Neural cell (in vitro differentiated cells): ENCODE measurements around the gene HFM1. TPM values are rescaled to one million over a fixed set of nuclear protein-coding genes. Genes with fewer than 3 reads are reported as not detected.
"Not testable (repeated sequence)": the region's sequence is repeated elsewhere in the genome, so short reads cannot be mapped to it uniquely, and the experiment has no call there.

Source experiments
- H2AFZ ChIP-seq: fragments of 200-600, 300-800 bp; sonication (generic), shearing (Covaris generic); 2 replicates; pipeline ENCODE4 v1.6.0; 2014; ENCODE audit warnings: low read depth, mild to moderate bottlenecking, antibody characterized with exemption, low read length, moderate library complexity
- H3F3A ChIP-seq: fragments of 200-600 bp; shearing (Covaris generic); 2 replicates; pipeline ENCODE4 v1.6.1; 2016; ENCODE audit warnings: mild to moderate bottlenecking, moderate library complexity, mixed read lengths, antibody characterized with exemption, low read length; ENCODE audit not compliant: insufficient read depth, poor library complexity, severe bottlenecking
- H3K27ac ChIP-seq: fragments of 200-600, 300-800 bp; sonication (generic), shearing (Covaris generic); 2 replicates; pipeline ENCODE4 v1.5.1; 2014; ENCODE audit warnings: mild to moderate bottlenecking, low read length, moderate library complexity
- H3K27me3 ChIP-seq: fragments of 300-800, 200-600 bp; sonication (generic), shearing (Covaris generic); 2 replicates; pipeline ENCODE4 v1.6.0; 2014; ENCODE audit warnings: mild to moderate bottlenecking, low read depth, low read length, moderate library complexity; ENCODE audit not compliant: insufficient read depth
- H3K36me3 ChIP-seq: fragments of 300-800, 200-600 bp; sonication (generic), shearing (Covaris generic); 2 replicates; pipeline ENCODE4 v1.5.1; 2014; ENCODE audit warnings: mild to moderate bottlenecking, antibody characterized with exemption, low read length, moderate library complexity; ENCODE audit not compliant: insufficient read depth
- H3K4me2 ChIP-seq: fragments of 300-800, 200-600 bp; sonication (generic), shearing (Covaris generic); 2 replicates; pipeline ENCODE4 v1.6.0; 2014; ENCODE audit warnings: mild to moderate bottlenecking, low read length
- H3K4me3 ChIP-seq: fragments of 300-800, 200-600 bp; sonication (generic), shearing (Covaris generic); 2 replicates; pipeline ENCODE4 v1.5.1; 2014; ENCODE audit warnings: mild to moderate bottlenecking, low read length, moderate library complexity
- H3K79me2 ChIP-seq: fragments of 200-600 bp; shearing (Covaris generic); replicated peaks from 2 replicates; pipeline ENCODE4 v1.6.0; 2014; ENCODE audit warnings: mild to moderate bottlenecking, low read length, moderate library complexity; ENCODE audit not compliant: insufficient read depth
- H3K9ac ChIP-seq: fragments of 300-800, 200-600 bp; sonication (generic), shearing (Covaris generic); 2 replicates; pipeline ENCODE4 v1.6.1; 2016; ENCODE audit warnings: mild to moderate bottlenecking, low read length, mixed read lengths
- H3K9me2 ChIP-seq: fragments of 200-600 bp; shearing (Covaris generic); 2 replicates; pipeline ENCODE4 v1.6.1; 2016; ENCODE audit warnings: mild to moderate bottlenecking, low read length, mixed read lengths; ENCODE audit not compliant: insufficient read depth
- H3K9me3 ChIP-seq: fragments of 200-600, 300-800 bp; sonication (generic), shearing (Covaris generic); 2 replicates; pipeline ENCODE4 v1.6.1; 2016; ENCODE audit warnings: mild to moderate bottlenecking, mixed run types, low read length, moderate library complexity, mixed read lengths
- H4K20me1 ChIP-seq: fragments of 200-600 bp; shearing (Covaris generic); 2 replicates; pipeline ENCODE4 v1.6.1; 2016; ENCODE audit warnings: mild to moderate bottlenecking, mixed run types; ENCODE audit not compliant: insufficient read depth
- EP300 ChIP-seq: fragments of 450-650 bp; conservative IDR thresholded peaks from 2 replicates; pipeline ENCODE4 v1.6.1; 2014; ENCODE audit warnings: antibody characterized with exemption, mild to moderate bottlenecking, moderate library complexity; ENCODE audit not compliant: poor library complexity, severe bottlenecking
- EZH2 ChIP-seq: fragments of 200-600, 300-800 bp; shearing (Covaris generic), sonication (generic); IDR thresholded peaks from 2 replicates; pipeline ENCODE4 v1.6.1; 2014; ENCODE audit warnings: antibody characterized with exemption, low read length, borderline replicate concordance, mild to moderate bottlenecking; ENCODE audit not compliant: insufficient read depth, poor library complexity, severe bottlenecking
- MXI1 ChIP-seq: fragments of 450-650 bp; conservative IDR thresholded peaks from 2 replicates; pipeline ENCODE4 v1.6.1; 2014; ENCODE audit warnings: antibody characterized with exemption, mild to moderate bottlenecking; ENCODE audit not compliant: poor library complexity, severe bottlenecking
- POLR2AphosphoS5 ChIP-seq: IDR thresholded peaks from 2 replicates; pipeline ENCODE4 v1.6.1; 2012
- RAD21 ChIP-seq: fragments of 450-650 bp; conservative IDR thresholded peaks from 2 replicates; pipeline ENCODE4 v1.6.1; 2014; ENCODE audit warnings: antibody characterized with exemption, mild to moderate bottlenecking, moderate library complexity
- REST ChIP-seq: IDR thresholded peaks from 2 replicates; pipeline ENCODE4 v1.6.1; 2012; ENCODE audit warnings: borderline replicate concordance
- SMC3 ChIP-seq: fragments of 450-650 bp; conservative IDR thresholded peaks from 2 replicates; pipeline ENCODE4 v1.6.1; 2014; ENCODE audit warnings: antibody characterized with exemption, mild to moderate bottlenecking, moderate library complexity; ENCODE audit not compliant: poor library complexity
- TAF1 ChIP-seq: IDR thresholded peaks from 2 replicates; pipeline ENCODE4 v1.6.1; 2012; ENCODE audit warnings: low read depth
- polyA plus RNA-seq: library from polyadenylated mRNA; depleted of rRNA; stranded (reverse); fragments of >200 nt; gene quantifications from 2 replicates; pipeline ENCODE4 v1.2.3, GENCODE V29; 2014
- TF ChIP-seq, protein P1 (sequence below): fragments of 450-650 bp; IDR thresholded peaks from 2 replicates; pipeline ENCODE4 v1.5.1; 2014; ENCODE audit warnings: antibody characterized with exemption, mild to moderate bottlenecking, moderate library complexity; ENCODE audit not compliant: poor library complexity, severe bottlenecking

Gene HFM1
- polyA plus RNA-seq, 1 donor from 2014 or later, result 30.5 TPM

GRCh38 chr1:91383456-91383855 is 21.2 kb downstream of the HFM1 start:
- Histone ChIP-seq H4K20me1 (no peaks in the 10 kb centered on the region), H3K9ac (no peak overlapping the region), H3K4me2 (no peak overlapping the region), H2AFZ (no peak overlapping the region), H3K9me2 (no peaks in the 10 kb centered on the region), H3K27ac (no peak overlapping the region), H3K36me3 (no peaks in the 10 kb centered on the region), H3K9me3 (no peaks in the 10 kb centered on the region), H3K27me3 (no peaks in the 10 kb centered on the region), H3K79me2 (no peaks in the 10 kb centered on the region), H3F3A (no peaks in the 10 kb centered on the region), H3K4me3 (no peak overlapping the region)
- TF ChIP-seq, protein P1, sequence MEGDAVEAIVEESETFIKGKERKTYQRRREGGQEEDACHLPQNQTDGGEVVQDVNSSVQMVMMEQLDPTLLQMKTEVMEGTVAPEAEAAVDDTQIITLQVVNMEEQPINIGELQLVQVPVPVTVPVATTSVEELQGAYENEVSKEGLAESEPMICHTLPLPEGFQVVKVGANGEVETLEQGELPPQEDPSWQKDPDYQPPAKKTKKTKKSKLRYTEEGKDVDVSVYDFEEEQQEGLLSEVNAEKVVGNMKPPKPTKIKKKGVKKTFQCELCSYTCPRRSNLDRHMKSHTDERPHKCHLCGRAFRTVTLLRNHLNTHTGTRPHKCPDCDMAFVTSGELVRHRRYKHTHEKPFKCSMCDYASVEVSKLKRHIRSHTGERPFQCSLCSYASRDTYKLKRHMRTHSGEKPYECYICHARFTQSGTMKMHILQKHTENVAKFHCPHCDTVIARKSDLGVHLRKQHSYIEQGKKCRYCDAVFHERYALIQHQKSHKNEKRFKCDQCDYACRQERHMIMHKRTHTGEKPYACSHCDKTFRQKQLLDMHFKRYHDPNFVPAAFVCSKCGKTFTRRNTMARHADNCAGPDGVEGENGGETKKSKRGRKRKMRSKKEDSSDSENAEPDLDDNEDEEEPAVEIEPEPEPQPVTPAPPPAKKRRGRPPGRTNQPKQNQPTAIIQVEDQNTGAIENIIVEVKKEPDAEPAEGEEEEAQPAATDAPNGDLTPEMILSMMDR, result no peak
- TF ChIP-seq POLR2AphosphoS5 (no peak), EP300 (no peak), SMC3 (no peak), RAD21 (no peak), EZH2 (no peak), TAF1 (no peak), MXI1 (no peak), REST (no peak)

DNA sequence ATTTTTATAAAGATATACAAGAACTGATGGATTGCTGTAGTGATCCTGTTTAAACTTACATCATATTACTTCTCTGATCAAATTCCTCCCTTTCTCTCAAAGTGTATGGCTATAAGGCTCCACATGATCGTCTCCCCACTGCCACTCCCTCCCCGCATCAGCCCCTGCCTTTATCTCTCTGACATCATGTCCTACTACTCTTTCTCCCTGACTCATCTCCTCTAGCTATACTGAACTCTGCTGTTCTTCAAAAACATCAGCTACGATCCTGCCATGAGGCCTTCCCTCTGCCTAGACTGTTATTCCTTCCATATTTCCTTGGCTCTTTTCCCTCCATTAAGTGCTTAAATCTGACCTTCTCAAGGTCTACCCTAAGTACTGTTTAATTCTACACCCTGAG is 22.8 kb downstream of the HFM1 start:
- TF ChIP-seq EZH2, result no peak
- no peak for TF ChIP-seq TAF1
- TF ChIP-seq EP300, result no peak
- TF ChIP-seq RAD21, result no peak
- no peak for TF ChIP-seq MXI1

GRCh38 chr1:91374086-91374485 is 30.6 kb downstream of the HFM1 start:
- Histone ChIP-seq H3K79me2 (no peaks in the 10 kb centered on the region), H2AFZ (no peak overlapping the region), H3K9ac (no peak overlapping the region), H3K4me3 (no peak overlapping the region), H4K20me1 (no peaks in the 10 kb centered on the region), H3K27ac (no peak overlapping the region), H3K36me3 (no peaks in the 10 kb centered on the region), H3F3A (no peaks in the 10 kb centered on the region), H3K9me3 (no peaks in the 10 kb centered on the region), H3K27me3 (no peaks in the 10 kb centered on the region), H3K9me2 (no peaks in the 10 kb centered on the region), H3K4me2 (no peak overlapping the region)
- TF ChIP-seq EP300, result no peak
- TF ChIP-seq SMC3, result no peak
- no peak for TF ChIP-seq TAF1

More for the DNA sequence above, 22.8 kb downstream of the HFM1 start:
- no peaks in the 10 kb centered on the region for H3K9me2 ChIP-seq
- H3K9ac ChIP-seq, result no peak overlapping the region
- H3K79me2 ChIP-seq, result no peaks in the 10 kb centered on the region
- H3K9me3 ChIP-seq, result no peaks in the 10 kb centered on the region
- no peak overlapping the region for H2AFZ ChIP-seq
- no peaks in the 10 kb centered on the region for H3F3A ChIP-seq
- H3K27ac ChIP-seq, result no peak overlapping the region
- no peaks in the 10 kb centered on the region for H3K27me3 ChIP-seq
- H4K20me1 ChIP-seq, result no peaks in the 10 kb centered on the region
- no peak overlapping the region for H3K4me2 ChIP-seq
- no peaks in the 10 kb centered on the region for H3K36me3 ChIP-seq
- no peak overlapping the region for H3K4me3 ChIP-seq

DNA sequence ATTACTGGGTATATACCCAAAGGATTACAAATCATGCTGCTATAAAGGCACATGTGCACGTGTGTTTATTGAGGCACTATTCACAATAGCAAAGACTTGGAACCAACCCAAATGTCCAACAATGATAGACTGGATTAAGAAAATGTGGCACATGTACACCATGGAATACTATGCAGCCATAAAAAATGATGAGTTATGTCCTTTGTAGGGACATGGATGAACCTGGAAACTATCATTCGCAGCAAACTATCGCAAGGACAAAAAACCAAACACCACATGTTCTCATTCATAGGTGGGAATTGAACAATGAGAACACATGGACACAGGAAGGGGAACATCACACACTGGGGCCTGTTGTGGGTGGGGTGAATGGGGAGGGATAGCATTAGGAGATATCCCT is 32.4 kb downstream of the HFM1 start:
- not testable (repeated sequence) for H3F3A ChIP-seq, H2AFZ ChIP-seq, H4K20me1 ChIP-seq, H3K4me3 ChIP-seq, H3K27ac ChIP-seq, H3K36me3 ChIP-seq, H3K9ac ChIP-seq, H3K27me3 ChIP-seq, H3K9me2 ChIP-seq, H3K79me2 ChIP-seq, H3K9me3 ChIP-seq, H3K4me2 ChIP-seq
